ENCODE measurements around the gene RHOC.

RHOC gene

DNA sequence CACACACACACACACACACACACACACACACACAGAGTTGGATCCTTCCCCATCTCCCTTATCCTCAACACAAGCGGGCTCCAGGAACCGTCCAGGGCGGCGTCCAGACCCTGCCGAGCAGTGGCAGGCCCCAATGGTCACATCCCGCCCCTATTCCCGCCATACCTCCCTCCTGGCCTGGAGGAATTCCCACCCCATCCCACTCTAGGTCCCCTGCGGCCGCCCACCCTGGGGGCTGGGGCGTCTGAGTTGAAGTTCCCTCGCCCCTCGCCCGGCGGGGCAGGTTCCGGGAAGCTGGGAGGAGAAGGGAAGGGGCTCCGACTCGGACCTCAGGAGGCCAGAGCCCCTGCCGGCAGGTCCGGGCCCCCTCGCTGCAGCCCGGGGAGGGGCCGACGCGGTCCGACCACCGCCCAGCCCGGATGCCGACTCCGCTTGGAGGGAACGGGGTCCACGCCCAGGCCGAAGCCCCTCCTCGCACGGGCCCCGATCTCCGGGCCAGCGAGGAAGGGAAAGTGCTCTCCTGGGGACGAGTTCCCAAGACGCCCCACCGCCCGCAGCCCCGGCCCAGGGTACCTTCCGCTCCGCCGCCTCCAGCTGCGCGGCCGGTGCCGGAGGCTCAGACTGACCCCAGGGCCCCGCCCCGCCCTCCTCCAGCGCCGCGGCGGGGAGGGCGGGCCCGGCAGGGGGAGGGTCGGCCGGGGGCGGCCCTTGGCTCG is at the start of gene RHOC:
Gene RHOC, minus strand, starts transcription at position 623 of the 716 bp plus-strand sequence. CDS start 3,328 bp downstream, outside the sequence.
- DNase-seq = peak; percentile 60 to 84
- Histone ChIP-seq H3K27me3 (no peaks in the 10 kb centered on the region), H3K9me3 (no peaks in the 10 kb centered on the region), H3K27ac (peak within 1 kb of the TSS; percentile 96 to 99), H3K4me1 (peaks cover 0 to 51% (median 40%) of the 10 kb centered on the region in 4 donors), H3K36me3 (peaks cover 10 to 23% (median 20%) of the 10 kb centered on the region in 3 donors), H3K4me3 (peak within 1 kb of the TSS; percentile 78 to 96)
- no peak for TF ChIP-seq CTCF (IDR thresholded peaks at IDR 0.05)
- intact Hi-C loops (cut with DNase I; ENCODE audit: low total_unique reads) = loop anchor here (2.0 to 5.0 kb wide), 2 partner anchors 88 to 314 kb away; partner anchors contain the start of genes CAPZA1 and ST7L

GRCh38 chr1:112754116-112754628 is 47.2 kb upstream of the RHOC start:
- no peak for DNase-seq
- H3K9me3 ChIP-seq = peaks cover 0 to 12% (median 5%) of the 10 kb centered on the region in 3 donors
- H3K4me3 ChIP-seq = no peak overlapping the region
- no peaks in the 10 kb centered on the region for H3K4me1 ChIP-seq
- TF ChIP-seq CTCF (IDR thresholded peaks at IDR 0.05) = no peak
- no peak overlapping the region for H3K27ac ChIP-seq
- peaks cover 0 to 7% of the 10 kb centered on the region in 2 donors for H3K27me3 ChIP-seq
- no peaks in the 10 kb centered on the region for H3K36me3 ChIP-seq
- intact Hi-C loops (cut with DNase I; ENCODE audit: low total_unique reads) = no loop called here

DNA sequence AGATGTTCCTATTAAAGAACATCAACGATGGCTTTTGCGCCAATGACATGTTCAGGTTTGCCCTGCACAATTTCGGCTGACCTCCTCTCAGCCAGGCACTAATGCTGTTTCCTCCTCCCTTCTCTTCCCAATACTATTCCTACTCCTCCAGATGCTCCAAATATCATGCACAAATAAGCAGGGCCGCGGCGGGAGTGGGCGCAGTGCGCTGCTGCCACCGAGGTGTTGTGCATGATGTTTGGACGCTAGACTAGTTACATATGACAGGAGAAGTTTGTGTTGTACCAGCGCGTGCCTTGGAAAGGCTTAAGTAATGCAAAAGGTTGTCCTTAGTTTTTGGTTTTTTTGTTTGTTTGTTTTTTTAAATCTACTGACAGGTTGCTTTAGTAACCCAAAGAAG is 41.5 kb upstream of the RHOC start:
- intact Hi-C loops (cut with DNase I; ENCODE audit: low total_unique reads) = no loop called here
- no peak overlapping the region for H3K27ac ChIP-seq
- H3K36me3 ChIP-seq = no peaks in the 10 kb centered on the region
- TF ChIP-seq CTCF (IDR thresholded peaks at IDR 0.05) = no peak
- no peak for DNase-seq
- peaks cover 0 to 11% (median 6%) of the 10 kb centered on the region in 4 donors for H3K4me1 ChIP-seq
- no peak overlapping the region for H3K4me3 ChIP-seq
- H3K9me3 ChIP-seq = peaks cover 0 to 3% (median 0%) of the 10 kb centered on the region in 3 donors
- H3K27me3 ChIP-seq = peaks cover 0 to 18% of the 10 kb centered on the region in 2 donors

DNA sequence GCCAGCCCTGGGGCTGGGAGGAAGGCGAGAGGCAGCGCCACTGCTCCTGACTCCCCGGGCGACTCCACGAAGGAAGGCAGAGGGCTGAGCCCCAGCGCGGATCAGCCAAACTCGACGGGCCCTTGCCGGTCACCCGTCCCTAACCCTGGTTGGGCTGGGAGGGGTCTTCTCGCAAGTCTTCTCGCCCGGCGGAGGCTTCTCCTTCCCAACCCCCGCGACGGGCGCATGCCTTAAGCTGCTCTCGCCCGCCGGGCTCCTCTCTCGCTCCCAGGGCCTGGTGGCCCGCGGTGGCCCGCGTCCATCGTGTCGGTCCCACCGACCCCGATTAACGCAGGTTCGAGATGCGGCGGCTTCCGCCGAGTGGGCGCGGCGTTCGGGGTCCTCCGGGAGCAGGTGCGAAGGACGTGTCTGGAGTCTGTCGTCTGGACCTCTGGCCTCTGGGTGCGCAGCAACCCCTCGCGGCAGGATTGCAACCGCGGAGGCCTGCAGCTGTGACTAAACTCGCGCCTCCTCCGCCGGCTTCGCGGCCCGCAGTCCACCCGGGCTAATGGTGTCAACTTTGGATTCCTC is 37.2 kb upstream of the RHOC start:
- no peak for DNase-seq
- H3K36me3 ChIP-seq = no peaks in the 10 kb centered on the region
- H3K27me3 ChIP-seq = peaks cover 0 to 31% of the 10 kb centered on the region in 2 donors
- intact Hi-C loops (cut with DNase I; ENCODE audit: low total_unique reads) = no loop called here
- H3K9me3 ChIP-seq = peaks cover 0 to 6% (median 3%) of the 10 kb centered on the region in 3 donors
- peaks cover 0 to 11% (median 6%) of the 10 kb centered on the region in 4 donors for H3K4me1 ChIP-seq
- peak in 1 of 2 experiments; percentile 22 for TF ChIP-seq CTCF (IDR thresholded peaks at IDR 0.05)
- peak overlapping the region; percentile 20 to 30 for H3K4me3 ChIP-seq
- no peak overlapping the region for H3K27ac ChIP-seq

DNA sequence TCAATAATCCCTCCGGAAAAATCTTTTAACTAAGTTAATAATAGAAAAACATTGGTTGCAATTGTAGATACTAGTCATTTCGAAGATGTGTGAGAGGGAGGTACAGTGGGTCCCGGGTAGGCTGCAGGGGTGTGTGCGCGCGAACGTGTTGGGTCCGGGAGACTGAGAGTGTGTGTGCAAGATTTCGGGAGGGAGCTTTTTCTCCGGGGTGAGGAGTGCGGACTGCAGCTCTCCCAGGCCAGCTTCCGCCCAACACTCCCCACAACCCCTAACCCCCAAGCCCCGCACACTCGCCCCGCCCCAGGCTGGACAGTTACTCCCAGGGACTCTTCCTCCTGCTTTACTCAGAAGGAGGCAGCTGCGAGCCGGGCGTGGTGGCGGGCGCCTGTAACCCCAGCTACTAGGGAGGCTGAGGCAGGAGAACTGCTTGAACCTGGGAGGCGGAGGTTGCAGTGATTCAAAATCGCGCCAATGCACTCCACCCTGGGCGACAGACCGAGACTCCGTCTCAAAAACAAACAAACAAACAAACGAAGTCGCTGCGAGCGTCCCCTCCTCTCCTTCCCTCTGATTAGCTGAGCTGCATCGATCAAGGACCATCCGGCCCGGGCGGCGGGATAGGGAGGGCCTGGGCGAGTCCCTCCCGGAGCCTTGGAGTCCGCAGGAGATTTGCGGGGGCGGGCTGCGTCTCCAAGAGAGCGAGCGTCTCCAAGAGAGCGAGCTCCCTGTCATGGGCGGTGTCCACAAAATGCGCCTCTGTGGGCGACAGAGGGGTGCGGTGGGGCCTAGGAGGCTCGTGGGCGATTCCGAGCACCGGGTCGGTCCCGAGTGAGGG is 36.5 kb upstream of the RHOC start:
- TF ChIP-seq CTCF (IDR thresholded peaks at IDR 0.05) = no peak
- H3K27me3 ChIP-seq = peaks cover 0 to 31% of the 10 kb centered on the region in 2 donors
- intact Hi-C loops (cut with DNase I; ENCODE audit: low total_unique reads) = no loop called here
- H3K9me3 ChIP-seq = peaks cover 0 to 6% (median 3%) of the 10 kb centered on the region in 3 donors
- H3K4me1 ChIP-seq = peaks cover 0 to 11% (median 6%) of the 10 kb centered on the region in 4 donors
- no peaks in the 10 kb centered on the region for H3K36me3 ChIP-seq
- peak overlapping the region in 1 of 2 donors; percentile 30 for H3K4me3 ChIP-seq
- no peak overlapping the region for H3K27ac ChIP-seq
- no peak for DNase-seq

All from tibial artery (tissue), 4 donors.